Measurements from ENCODE around the gene GRID1. TPM values are rescaled to one million over a fixed set of nuclear protein-coding genes. Genes with fewer than 3 reads are reported as not detected.

Gene GRID1
- total RNA-seq, 1 donor from 2014 or later: 9.2 TPM

GRCh38 chr10:86084585-86084984, 282.0 kb downstream of the GRID1 start:
- DNase-seq (ENCODE audit: extremely low spot score, unreplicated experiment): no peak

GRCh38 chr10:86083664-86084175, 282.9 kb downstream of the GRID1 start:
- DNase-seq (ENCODE audit: extremely low spot score, unreplicated experiment): no peak
- H3K4me1 Mint-ChIP-seq (ENCODE audit: unreplicated experiment): peaks cover 6% of the 10 kb centered on the region

More at GRCh38 chr10:86084585-86084984, 282.0 kb downstream of the GRID1 start:
- H3K36me3 Mint-ChIP-seq: no peaks in the 10 kb centered on the region
- H3K27ac Mint-ChIP-seq: no peak overlapping the region
- H3K9me3 Mint-ChIP-seq: no peaks in the 10 kb centered on the region
- H3K4me1 Mint-ChIP-seq (ENCODE audit: unreplicated experiment): peaks cover 2% of the 10 kb centered on the region
- no peak overlapping the region for H3K4me3 Mint-ChIP-seq
- TF ChIP-seq CTCF (conservative IDR thresholded peaks at IDR 0.05): no peak
- peaks cover 3% of the 10 kb centered on the region for H3K27me3 Mint-ChIP-seq

GRCh38 chr10:86083206-86083605, 283.4 kb downstream of the GRID1 start:
- H3K4me3 Mint-ChIP-seq: no peak overlapping the region
- no peak overlapping the region for H3K27ac Mint-ChIP-seq
- no peak for TF ChIP-seq CTCF (conservative IDR thresholded peaks at IDR 0.05)
- H3K36me3 Mint-ChIP-seq: no peaks in the 10 kb centered on the region
- H3K4me1 Mint-ChIP-seq (ENCODE audit: unreplicated experiment): peaks cover 10% of the 10 kb centered on the region
- no peak for DNase-seq (ENCODE audit: extremely low spot score, unreplicated experiment)
- H3K27me3 Mint-ChIP-seq: peaks cover 5% of the 10 kb centered on the region
- H3K9me3 Mint-ChIP-seq: no peaks in the 10 kb centered on the region

More at GRCh38 chr10:86083664-86084175, 282.9 kb downstream of the GRID1 start:
- Mint-ChIP-seq H3K4me3 (no peak overlapping the region), H3K27ac (no peak overlapping the region), H3K36me3 (no peaks in the 10 kb centered on the region), H3K9me3 (no peaks in the 10 kb centered on the region), H3K27me3 (peaks cover 3% of the 10 kb centered on the region)
- TF ChIP-seq CTCF (conservative IDR thresholded peaks at IDR 0.05): no peak

DNA sequence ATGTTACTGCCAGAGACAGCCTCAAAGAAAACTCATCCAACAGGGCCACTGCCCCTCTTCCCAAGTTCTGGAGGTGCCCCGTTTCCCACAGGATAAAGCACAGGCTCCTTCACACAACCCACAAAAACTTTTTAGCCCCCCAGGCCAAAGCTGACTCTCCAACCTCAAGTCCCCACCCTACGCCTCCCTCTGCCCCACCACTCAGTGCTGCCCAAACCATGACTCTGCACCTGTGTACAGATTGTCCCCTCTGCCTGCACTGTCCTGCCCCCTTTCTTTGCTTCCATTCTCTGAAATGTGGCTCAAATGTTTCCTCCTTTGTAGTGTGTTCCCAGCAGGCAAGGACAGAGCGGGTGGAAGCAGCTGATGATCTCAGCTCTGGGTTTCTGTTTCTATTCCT, 284.0 kb downstream of the GRID1 start:
- no peak overlapping the region for H3K27ac Mint-ChIP-seq
- H3K4me3 Mint-ChIP-seq: no peak overlapping the region
- no peaks in the 10 kb centered on the region for H3K36me3 Mint-ChIP-seq
- H3K27me3 Mint-ChIP-seq: peaks cover 5% of the 10 kb centered on the region
- DNase-seq (ENCODE audit: extremely low spot score, unreplicated experiment): no peak
- TF ChIP-seq CTCF (conservative IDR thresholded peaks at IDR 0.05): no peak
- H3K9me3 Mint-ChIP-seq: no peaks in the 10 kb centered on the region
- H3K4me1 Mint-ChIP-seq (ENCODE audit: unreplicated experiment): peaks cover 10% of the 10 kb centered on the region

DNA sequence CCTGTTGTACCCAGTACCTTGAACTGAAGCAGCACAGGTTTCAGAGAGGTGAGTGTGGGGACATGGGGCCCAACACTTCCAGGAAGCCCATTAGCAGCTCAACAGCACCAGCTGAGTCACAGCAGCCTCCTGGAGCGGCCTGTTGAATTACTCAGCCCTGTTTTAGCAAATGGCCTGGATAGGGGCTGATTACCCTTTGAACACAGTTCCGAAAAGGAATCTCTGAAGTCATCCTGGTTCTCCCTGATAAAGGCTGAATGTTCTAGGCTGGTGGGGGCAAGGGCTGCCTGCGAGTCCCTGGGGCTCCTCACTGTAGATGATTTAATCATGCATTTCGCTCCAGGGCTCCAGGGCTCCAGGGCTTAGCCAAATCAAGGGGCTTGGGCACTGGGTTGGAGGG, 287.5 kb downstream of the GRID1 start:
- H3K36me3 Mint-ChIP-seq: no peaks in the 10 kb centered on the region
- DNase-seq (ENCODE audit: extremely low spot score, unreplicated experiment): peak; percentile 55
- no peaks in the 10 kb centered on the region for H3K9me3 Mint-ChIP-seq
- peaks cover 14% of the 10 kb centered on the region for H3K4me1 Mint-ChIP-seq (ENCODE audit: unreplicated experiment)
- no peak overlapping the region for H3K4me3 Mint-ChIP-seq
- no peak for TF ChIP-seq CTCF (conservative IDR thresholded peaks at IDR 0.05)
- H3K27me3 Mint-ChIP-seq: peaks cover 9% of the 10 kb centered on the region
- H3K27ac Mint-ChIP-seq: no peak overlapping the region

- DNase-seq (ENCODE audit: extremely low spot score, unreplicated experiment): no peak
- Mint-ChIP-seq H3K27me3 (peaks cover 9% of the 10 kb centered on the region), H3K4me3 (no peak overlapping the region), H3K27ac (no peak overlapping the region), H3K9me3 (no peaks in the 10 kb centered on the region), H3K36me3 (no peaks in the 10 kb centered on the region), H3K4me1 (ENCODE audit: unreplicated experiment) (peaks cover 14% of the 10 kb centered on the region)
- no peak for TF ChIP-seq CTCF (conservative IDR thresholded peaks at IDR 0.05)
Observed at GRCh38 chr10:86078639-86079035, 288.0 kb downstream of the GRID1 start.

All from type B pancreatic cell (in vitro differentiated cells).